H1 (cell line): Measurements from ENCODE around the gene FRMD4A. TPM values are rescaled to one million over a fixed set of nuclear protein-coding genes. Genes with fewer than 3 reads are reported as not detected.

Experiments
- CTCF ChIA-PET: fragments of 300-600 bp; sonication (Branson Sonifier 250); formaldehyde crosslinking; loops from one replicate; lab custom pipeline; 2021; ENCODE audit not compliant: partially characterized antibody; lab: Charles Lee
- POLR2A ChIA-PET: fragments of 300-600 bp; sonication (Branson Sonifier 250); formaldehyde crosslinking; loops from one replicate; lab custom pipeline; 2021; ENCODE audit warnings: inconsistent platforms; ENCODE audit not compliant: partially characterized antibody; lab: Charles Lee
- DNase-seq, 2 experiments: peaks; one replicate each; pipeline versions ENCODE4 v3.0.0 to v3.0.0-alpha.2; 2010 to 2022; ENCODE audit warnings: low spot score in 2 of 2, low read depth in 1 of 2, mixed read lengths in 1 of 2
- FAIRE-seq: peaks from 2 replicates; lab custom pipeline; 2011; peaks lifted over from hg19 to GRCh38; lab: Jason Lieb, UNC
- H2AFZ ChIP-seq: 2 replicates; pipeline ENCODE4 v1.8.1; 2012; ENCODE audit warnings: low read length, inconsistent platforms
- H2AK5ac ChIP-seq: 2 replicates; pipeline ENCODE4 v1.6.1; 2013; ENCODE audit warnings: low read depth, low read length
- H2BK120ac ChIP-seq: replicated peaks from 2 replicates; pipeline ENCODE3; 2013; ENCODE audit warnings: low read depth, low read length, inconsistent platforms
- H2BK12ac ChIP-seq: 2 replicates; pipeline ENCODE4 v1.6.1; 2013; ENCODE audit warnings: low read depth, low read length
- H2BK15ac ChIP-seq: 2 replicates; pipeline ENCODE4 v1.6.1; 2013; ENCODE audit warnings: low read length
- H2BK20ac ChIP-seq: 2 replicates; pipeline ENCODE4 v1.6.1; 2013; ENCODE audit warnings: low read length
- H2BK5ac ChIP-seq: 2 replicates; pipeline ENCODE4 v1.6.1; 2013; ENCODE audit warnings: low read depth, low read length
- H3K14ac ChIP-seq: 2 replicates; pipeline ENCODE4 v1.6.1; 2013; ENCODE audit warnings: inconsistent platforms; ENCODE audit not compliant: insufficient read length
- H3K18ac ChIP-seq: 2 replicates; pipeline ENCODE4 v1.6.1; 2013; ENCODE audit warnings: low read length; ENCODE audit errors: extremely low read depth
- H3K23ac ChIP-seq: 2 replicates; pipeline ENCODE4 v1.6.1; 2013; ENCODE audit warnings: inconsistent platforms; ENCODE audit not compliant: insufficient read length
- H3K23me2 ChIP-seq: 2 replicates; pipeline ENCODE4 v1.6.1; 2013; ENCODE audit warnings: low read depth, low read length
- H3K27ac ChIP-seq: 2 replicates; pipeline ENCODE4 v1.6.1; 2011; ENCODE audit warnings: low read depth, low read length, inconsistent platforms
- H3K27me3 ChIP-seq, 4 experiments: replicated peaks in 1 of 4; 1 replicate in 1 of 4; 2 replicates in 3 of 4; pipeline versions ENCODE4 v1.6.1 to v1.8.1; 2011 to 2013; ENCODE audit warnings: low read length in 3 of 4, mild to moderate bottlenecking in 3 of 4, inconsistent platforms in 2 of 4, mixed read lengths in 2 of 4, moderate library complexity in 1 of 4; ENCODE audit not compliant: control insufficient read depth in 3 of 4, insufficient read depth in 3 of 4; ENCODE audit errors: extremely low read depth in 1 of 4
- H3K36me3 ChIP-seq, 4 experiments: 2 replicates each; pipeline versions ENCODE4 v1.6.1 to v1.8.1; 2011 to 2013; ENCODE audit warnings: mild to moderate bottlenecking in 4 of 4, low read length in 3 of 4, moderate library complexity in 2 of 4, control low read depth in 1 of 4, inconsistent platforms in 1 of 4; ENCODE audit not compliant: insufficient read depth in 4 of 4, control insufficient read depth in 2 of 4
- H3K4ac ChIP-seq: replicated peaks from 2 replicates; pipeline ENCODE3; 2013; ENCODE audit warnings: low read length, low read depth, mixed read lengths, inconsistent platforms; ENCODE audit not compliant: insufficient read length
- H3K4me1 ChIP-seq, 4 experiments: replicated peaks in 1 of 4; 1 replicate in 1 of 4; 2 replicates in 3 of 4; pipeline versions ENCODE4 v1.6.1 to v1.8.1; 2011 to 2013; ENCODE audit warnings: low read length in 3 of 4, inconsistent platforms in 2 of 4, mixed read lengths in 1 of 4; ENCODE audit not compliant: insufficient read depth in 4 of 4, control insufficient read depth in 3 of 4
- H3K4me2 ChIP-seq, 2 experiments: 2 replicates each; pipeline versions ENCODE4 v1.6.1 to v1.8.1; 2011 to 2013; ENCODE audit warnings: low read depth in 2 of 2, low read length in 2 of 2, control low read depth in 1 of 2, inconsistent platforms in 1 of 2, mild to moderate bottlenecking in 1 of 2; ENCODE audit not compliant: insufficient read depth in 1 of 2
- H3K4me3 ChIP-seq, 4 experiments: fragments of 200-600, 300-600 bp in 1 of 4; sonication (generic), shearing (Covaris generic), sonication (Bioruptor Twin) in 1 of 4; 2 replicates each; pipeline versions ENCODE4 v1.5.1 to v1.8.1; 2011 to 2016; ENCODE audit warnings: low read length in 4 of 4, low read depth in 3 of 4, control low read depth in 2 of 4, inconsistent platforms in 2 of 4, mild to moderate bottlenecking in 2 of 4, mixed read lengths in 1 of 4, moderate library complexity in 1 of 4; ENCODE audit not compliant: insufficient read depth in 2 of 4; ENCODE audit errors: extremely low read depth in 1 of 4
- H3K56ac ChIP-seq: replicated peaks from 2 replicates; pipeline ENCODE3; 2013; ENCODE audit warnings: low read depth, mild to moderate bottlenecking, mixed read lengths, low read length, inconsistent platforms; ENCODE audit not compliant: insufficient read length
- H3K79me1 ChIP-seq: 2 replicates; pipeline ENCODE4 v1.6.1; 2013; ENCODE audit warnings: low read depth, low read length, control low read depth
- H3K79me2 ChIP-seq, 2 experiments: 2 replicates each; pipeline versions ENCODE4 v1.6.1 to v1.8.1; 2012 to 2013; ENCODE audit warnings: low read length in 2 of 2, mild to moderate bottlenecking in 2 of 2, inconsistent platforms in 1 of 2; ENCODE audit not compliant: insufficient read depth in 2 of 2, control insufficient read depth in 1 of 2
- H3K9ac ChIP-seq, 4 experiments: replicated peaks in 1 of 4; 1 replicate in 1 of 4; 2 replicates in 3 of 4; pipeline versions ENCODE4 v1.6.1 to v1.8.1; 2011 to 2013; ENCODE audit warnings: low read depth in 3 of 4, low read length in 3 of 4, control low read depth in 2 of 4, mild to moderate bottlenecking in 2 of 4, moderate library complexity in 2 of 4, inconsistent platforms in 1 of 4; ENCODE audit errors: extremely low read depth in 1 of 4
- H3K9me3 ChIP-seq, 2 experiments: 2 replicates each; pipeline versions ENCODE4 v1.6.1 to v1.8.1; 2012 to 2013; ENCODE audit warnings: mild to moderate bottlenecking in 2 of 2, moderate library complexity in 2 of 2, control low read depth in 1 of 2, inconsistent platforms in 1 of 2, low read depth in 1 of 2, low read length in 1 of 2, mixed read lengths in 1 of 2; ENCODE audit not compliant: insufficient read depth in 2 of 2
- H4K20me1 ChIP-seq, 2 experiments: replicated peaks in 1 of 2; 2 replicates each; pipeline versions ENCODE3 to v1.8.1; 2011 to 2013; ENCODE audit warnings: inconsistent platforms in 2 of 2, low read length in 2 of 2, mild to moderate bottlenecking in 1 of 2; ENCODE audit not compliant: insufficient read depth in 2 of 2, control insufficient read depth in 1 of 2
- H4K5ac ChIP-seq: 2 replicates; pipeline ENCODE4 v1.6.1; 2013; ENCODE audit warnings: low read length, low read depth, mixed read lengths, inconsistent platforms; ENCODE audit not compliant: insufficient read length
- H4K8ac ChIP-seq: 2 replicates; pipeline ENCODE4 v1.8.0; 2013; ENCODE audit warnings: mild to moderate bottlenecking, moderate library complexity, low read length, inconsistent platforms; ENCODE audit not compliant: insufficient read depth; ENCODE audit errors: extremely low read depth
- H4K91ac ChIP-seq: replicated peaks from 2 replicates; pipeline ENCODE3; 2013; ENCODE audit warnings: low read length, mixed read lengths, inconsistent platforms; ENCODE audit not compliant: insufficient read length
- RNF2 ChIP-seq: fragments of 200-900, 300-1000 bp; sonication (generic); IDR thresholded peaks from 2 replicates; pipeline ENCODE4 v1.7.1; 2016; ENCODE audit warnings: borderline replicate concordance, low read depth, mild to moderate bottlenecking, antibody characterized with exemption, low read length; ENCODE audit not compliant: poor library complexity, severe bottlenecking; ENCODE audit errors: missing control alignments
- TBP ChIP-seq: IDR thresholded peaks from 2 replicates; pipeline ENCODE4 v1.6.1; 2011; ENCODE audit warnings: low read depth, low read length, improper control_type of control experiment
- WGBS, 2 experiments: shearing (Covaris generic) in 1 of 2; methylation state at CpG; one replicate each; pipeline versions ENCODE4 v1.1.6 to v1.1.7; 2013 to 2015; ENCODE audit warnings: low lambda C conversion rate in 2 of 2, mixed read lengths in 2 of 2, inconsistent platforms in 1 of 2, low coverage in 1 of 2, missing lambda C conversion rate in 1 of 2; ENCODE audit not compliant: insufficient replicate concordance in 2 of 2, insufficient coverage in 1 of 2, insufficient read length in 1 of 2; ENCODE audit errors: extremely low coverage in 1 of 2, missing lambda C conversion rate in 1 of 2; 5-methylcytosine and 5-hydroxymethylcytosine counted together
- polyA plus RNA-seq, 7 experiments: library from polyadenylated mRNA; depleted of rRNA in 3 of 7; stranded (reverse) in 5 of 7; unstranded in 2 of 7; fragments of >200 nt in 5 of 7; fragments of 200-250 nt in 2 of 7; gene quantifications; 1 replicate in 5 of 7; 2 replicates in 1 of 7; 4 replicates in 1 of 7; pipeline versions ENCODE4 v1.2.1 to v1.2.3, GENCODE V29; 2011 to 2013; ENCODE audit warnings: missing spikeins in 2 of 7, mixed read lengths in 2 of 7
- total RNA-seq: library from RNA; stranded (reverse); fragmentation: NEBNext Ultra II Directional; extraction: Animal tissue kit (Norgen Biotek cat#: 25700); gene quantifications from 2 replicates; pipeline ENCODE4 v1.2.1, GENCODE V29; 2021

FRMD4A gene
- total and polyA plus RNA-seq, 2 of the 8 experiments (the other 6 are each of a cell fraction or from before 2014, with no cell fraction given): 38.6 to 39.6 TPM

GRCh38 chr10:14299556-14299955, 31.2 kb downstream of the FRMD4A start:
- Histone ChIP-seq H3K23me2 (no peaks in the 10 kb centered on the region), H2BK15ac (no peak overlapping the region), H3K79me1 (no peaks in the 10 kb centered on the region), H3K4me3 (no peak overlapping the region), H4K91ac (no peak overlapping the region), H3K4me1 (peaks cover 0 to 2% (median 0%) of the 10 kb centered on the region in 4 experiments; a peak in 1 of 7 replicates), H3K27ac (no peak overlapping the region), H3K27me3 (peaks cover 0 to 1% (median 0%) of the 10 kb centered on the region in 4 experiments; a peak in 1 of 7 replicates), H3K9ac (no peak overlapping the region), H3K18ac (no peak overlapping the region), H2AK5ac (no peak overlapping the region), H4K20me1 (no peaks in the 10 kb centered on the region), H3K4me2 (no peak overlapping the region), H3K79me2 (no peaks in the 10 kb centered on the region), H4K8ac (no peak overlapping the region), H3K14ac (no peak overlapping the region), H3K36me3 (no peaks in the 10 kb centered on the region), H2BK12ac (no peak overlapping the region), H3K56ac (no peak overlapping the region), H3K4ac (no peak overlapping the region), H2BK5ac (no peak overlapping the region), H3K9me3 (no peaks in the 10 kb centered on the region), H4K5ac (no peak overlapping the region), H2BK120ac (no peak overlapping the region), H2AFZ (no peak overlapping the region), H3K23ac (no peak overlapping the region), H2BK20ac (no peak overlapping the region)
- FAIRE-seq: no peak
- CTCF ChIA-PET: interaction anchor here (0.6 to 1.4 kb wide), 6 partner anchors 17 to 190 kb away, joined by 3 to 8 read pairs (median 4); partner anchors contain the start of gene FRMD4A
- DNase-seq: no peak
- 94% methylated on average over 3 of the region's 3 CpGs; no CpG with 5 or more reads in 1 of the 2 experiments for WGBS, 2 experiments
- POLR2A ChIA-PET: no interaction called here
- TF ChIP-seq RNF2 (no peak), TBP (no peak)
